Measurements from ENCODE around the gene LANCL2.
"Not testable (repeated sequence)": the region's sequence is repeated elsewhere in the genome, so short reads cannot be mapped to it uniquely, and the experiment has no call there.

GRCh38 chr7:55417456-55417855 lies 52.3 kb downstream of the LANCL2 start:
- not testable (repeated sequence) for TF ChIP-seq POLR2A, POLR2AphosphoS5 (IDR thresholded peaks at IDR 0.05; ENCODE audit: low read depth, low read length)
